Small intestine (tissue), 7 donors: Measurements from ENCODE around the gene BOLA2. TPM values are rescaled to one million over a fixed set of nuclear protein-coding genes. Genes with fewer than 3 reads are reported as not detected.
A peak's percentile ranks its signal among the peaks of the same experiment; 100 is the strongest.
"Not testable (repeated sequence)": the region's sequence is repeated elsewhere in the genome, so short reads cannot be mapped to it uniquely, and the experiment has no call there.

ENCODE experiments used
- DNase-seq, 2 donors: peaks; one replicate each; pipeline versions ENCODE4 v3.0.0 to v3.0.0-alpha.2; 2013
- FAIRE-seq: peaks from 2 replicates; lab custom pipeline; 2012; peaks lifted over from hg19 to GRCh38; lab: Jason Lieb, UNC
- H3K27ac ChIP-seq, 3 donors: one replicate each; pipeline ENCODE4 v1.5.1; 2013; ENCODE audit warnings: low read length in 2 of 3, mild to moderate bottlenecking in 2 of 3, control low read depth in 1 of 3, inconsistent platforms in 1 of 3, low read depth in 1 of 3, moderate library complexity in 1 of 3
- H3K27me3 ChIP-seq, 3 donors: one replicate each; pipeline ENCODE4 v1.6.1; 2013; ENCODE audit warnings: low read length in 3 of 3, inconsistent platforms in 1 of 3; ENCODE audit not compliant: control insufficient read depth in 3 of 3, insufficient read depth in 3 of 3
- H3K36me3 ChIP-seq, 3 donors: one replicate each; pipeline ENCODE4 v1.6.1; 2013; ENCODE audit warnings: low read length in 3 of 3, inconsistent platforms in 1 of 3, low read depth in 1 of 3, mild to moderate bottlenecking in 1 of 3, moderate library complexity in 1 of 3; ENCODE audit not compliant: control insufficient read depth in 3 of 3, insufficient read depth in 2 of 3
- H3K4me1 ChIP-seq, 3 donors: one replicate each; pipeline ENCODE4 v1.6.1; 2013; ENCODE audit warnings: low read length in 2 of 3, inconsistent platforms in 1 of 3, low read depth in 1 of 3, mild to moderate bottlenecking in 1 of 3, moderate library complexity in 1 of 3; ENCODE audit not compliant: control insufficient read depth in 3 of 3, insufficient read depth in 2 of 3
- H3K4me3 ChIP-seq, 3 donors: one replicate each; pipeline ENCODE4 v1.5.1; 2013; ENCODE audit warnings: low read length in 3 of 3, control low read depth in 1 of 3, inconsistent platforms in 1 of 3, low read depth in 1 of 3, mild to moderate bottlenecking in 1 of 3, moderate library complexity in 1 of 3
- H3K9me3 ChIP-seq, 2 donors: one replicate each; pipeline ENCODE4 v1.6.1; 2013; ENCODE audit warnings: low read depth in 1 of 2, low read length in 1 of 2; ENCODE audit not compliant: control insufficient read depth in 2 of 2, insufficient read depth in 1 of 2
- WGBS, 3 donors: extraction: QIAGEN DNeasy Blood & Tissue Kit; methylation state at CpG; one replicate each; pipeline ENCODE4 v1.1.7; 2013; 5-methylcytosine and 5-hydroxymethylcytosine counted together
- polyA plus RNA-seq, 4 donors: library from polyadenylated mRNA; stranded (reverse) in 3 of 4; unstranded in 1 of 4; fragments of 200-250 nt in 3 of 4; fragments of 120-200 nt in 1 of 4; gene quantifications; one replicate each; pipeline versions ENCODE4 v1.2.1 to v1.2.3, GENCODE V29; 2013
- donor health status: healthy with polysubstance abuse.
- donor health status: control.
- donor health status: control.
- donor health status: Bipolar disorder and iron deficiency.
- donor health status: healthy.

Gene BOLA2
- polyA plus RNA-seq, 4 donors = 15.3 to 49.4 (median 34.0) TPM

DNA sequence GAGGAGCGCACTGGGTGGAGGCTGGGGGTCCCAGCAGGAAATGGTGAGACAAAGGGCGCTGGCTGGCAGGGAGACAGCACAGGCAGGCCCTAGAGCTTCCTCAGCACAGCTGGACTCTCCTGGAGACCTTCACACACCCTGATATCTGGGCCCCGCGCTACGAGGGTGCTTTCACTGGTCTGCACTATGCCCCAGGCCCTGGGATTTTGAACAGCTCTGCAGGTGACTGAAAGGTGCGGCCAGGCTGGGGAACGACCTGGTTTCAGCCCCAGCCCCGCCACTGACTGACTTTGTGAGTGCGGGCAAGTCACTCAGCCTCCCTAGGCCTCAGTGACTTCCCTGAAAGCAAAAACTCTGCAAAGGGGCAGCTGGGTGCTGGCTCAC, 6.5 kb upstream of the BOLA2 start:
- H3K9me3 ChIP-seq, FAIRE-seq, H3K36me3 ChIP-seq, DNase-seq, H3K27me3 ChIP-seq, H3K27ac ChIP-seq, H3K4me3 ChIP-seq, H3K4me1 ChIP-seq: not testable (repeated sequence)
- no CpG with 5 or more reads among the region's 9 CpGs for WGBS, 3 donors

- H3K4me1 ChIP-seq, FAIRE-seq, H3K9me3 ChIP-seq, H3K4me3 ChIP-seq, H3K36me3 ChIP-seq, DNase-seq, H3K27me3 ChIP-seq: not testable (repeated sequence)
- WGBS, 3 donors = no CpG with 5 or more reads among the region's 13 CpGs
- peak within 1 kb of the TSS in 1 of 3 donors; percentile 83 for H3K27ac ChIP-seq
Measured at GRCh38 chr16:29459706-29460646, 5.8 kb upstream of the BOLA2 start, which contains the start of gene SULT1A4. Gene SULT1A4, plus strand, starts transcription at chr16:29459913. Its CDS starts 1,473 bp downstream, at chr16:29461386.

DNA sequence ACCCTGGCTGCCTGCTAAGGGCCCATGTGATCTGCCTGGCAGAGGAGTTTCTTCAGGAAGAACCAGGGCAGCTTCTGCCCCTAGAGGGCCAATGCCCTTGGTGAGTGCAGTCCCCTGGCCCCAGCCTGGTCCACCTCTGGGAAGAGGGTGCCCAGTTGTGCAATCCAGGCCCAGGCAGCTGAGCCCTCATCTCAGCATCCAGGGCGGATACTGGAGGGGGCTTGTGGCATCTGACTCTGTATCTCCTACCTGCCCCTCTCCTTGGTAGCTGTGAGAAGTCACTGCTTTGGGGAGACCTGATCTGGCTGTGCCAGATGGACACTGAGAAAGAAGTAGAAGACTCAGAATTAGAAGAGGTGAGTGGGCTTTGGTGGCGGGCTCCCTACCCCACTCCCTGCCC, 3.5 kb upstream of the BOLA2 start:
- H3K27me3 ChIP-seq, H3K9me3 ChIP-seq, H3K4me3 ChIP-seq, H3K36me3 ChIP-seq, FAIRE-seq, H3K4me1 ChIP-seq, DNase-seq: not testable (repeated sequence)
- WGBS, 3 donors = 37 to 72% (median 55%) methylated on average over 1 of the region's 2 CpGs
- peak overlapping the region in 1 of 3 donors; percentile 74 for H3K27ac ChIP-seq

- H3K27ac ChIP-seq, H3K36me3 ChIP-seq, H3K4me3 ChIP-seq, FAIRE-seq, DNase-seq, H3K4me1 ChIP-seq, H3K9me3 ChIP-seq, H3K27me3 ChIP-seq: not testable (repeated sequence)
- WGBS, 3 donors = no CpG with 5 or more reads among the region's 29 CpGs
Measured at GRCh38 chr16:29454828-29455227, 677 bp upstream of the BOLA2 start.

GRCh38 chr16:29453754-29454153, 397 bp downstream of the BOLA2 start:
- FAIRE-seq = not testable (repeated sequence)

DNA sequence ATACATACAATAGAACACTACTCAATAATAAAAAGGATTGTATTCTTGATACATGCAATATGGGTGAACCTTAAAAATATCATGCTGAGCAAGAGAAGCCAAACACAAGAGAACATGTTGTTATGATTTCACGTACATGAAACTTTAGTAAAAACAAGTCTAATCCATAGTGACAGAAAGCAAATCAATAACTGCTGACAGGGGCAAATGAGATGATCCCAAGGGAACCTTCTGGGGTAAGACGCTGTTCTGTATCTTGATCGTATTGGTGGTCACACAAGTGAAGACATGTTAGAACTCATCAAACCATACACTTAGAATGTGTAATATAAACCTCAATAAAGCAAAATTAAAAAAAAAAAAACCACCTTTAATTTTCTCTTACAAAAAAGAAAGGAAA, 28.8 kb downstream of the BOLA2 start:
- not testable (repeated sequence) for DNase-seq, H3K27me3 ChIP-seq, FAIRE-seq, H3K9me3 ChIP-seq, H3K4me3 ChIP-seq, H3K36me3 ChIP-seq, H3K27ac ChIP-seq, H3K4me1 ChIP-seq
- 95 to 100% (median 98%) methylated on average over 3 of the region's 3 CpGs for WGBS, 3 donors

More at GRCh38 chr16:29453754-29454153, 397 bp downstream of the BOLA2 start:
- not testable (repeated sequence) for H3K36me3 ChIP-seq, H3K27me3 ChIP-seq, H3K27ac ChIP-seq, H3K4me1 ChIP-seq, H3K9me3 ChIP-seq, DNase-seq, H3K4me3 ChIP-seq
- WGBS, 3 donors = no CpG with 5 or more reads among the region's 21 CpGs

GRCh38 chr16:29423587-29423986, 30.6 kb downstream of the BOLA2 start:
- not testable (repeated sequence) for H3K27me3 ChIP-seq, H3K36me3 ChIP-seq, H3K4me1 ChIP-seq, H3K4me3 ChIP-seq, H3K9me3 ChIP-seq, H3K27ac ChIP-seq, FAIRE-seq, DNase-seq
- 96 to 97% (median 97%) methylated on average over 2 of the region's 2 CpGs for WGBS, 3 donors

DNA sequence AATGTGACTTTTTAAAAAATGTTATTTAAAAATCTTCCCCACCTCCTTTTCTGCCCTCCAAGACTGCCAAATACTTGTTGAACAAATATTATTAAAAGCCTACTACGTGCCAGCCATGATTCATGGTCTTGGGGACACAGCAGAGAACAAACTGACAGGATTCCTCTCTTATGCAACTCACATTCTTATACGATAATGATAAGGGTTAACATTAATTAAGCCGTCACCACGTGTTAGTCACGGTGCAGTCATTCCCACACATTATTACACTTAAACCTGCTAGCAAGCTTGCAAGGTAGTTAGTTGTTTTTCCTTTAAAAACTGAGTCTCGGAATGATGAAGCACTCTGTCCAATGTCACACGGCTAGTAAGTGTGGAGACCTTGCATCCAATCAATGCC, 48.9 kb downstream of the BOLA2 start:
- 70 to 80% (median 71%) methylated on average over 7 of the region's 7 CpGs for WGBS, 3 donors
- not testable (repeated sequence) for H3K9me3 ChIP-seq, H3K4me1 ChIP-seq, H3K27ac ChIP-seq, H3K4me3 ChIP-seq, H3K36me3 ChIP-seq, H3K27me3 ChIP-seq, FAIRE-seq
- peak; percentile 0 to 11 for DNase-seq
